HepG2 (cell line): ENCODE results near the gene AIP. TPM values are rescaled to one million over a fixed set of nuclear protein-coding genes. Genes with fewer than 3 reads are reported as not detected.

Experiments
- ARID5B ChIP-seq: IDR thresholded peaks from 2 replicates; pipeline ENCODE4 v1.4.0; 2020; ENCODE audit warnings: mild to moderate bottlenecking, missing genetic modification reagents
- ARNT ChIP-seq: fragments of 450-650 bp; IDR thresholded peaks from 2 replicates; pipeline ENCODE4 v1.6.1; 2017
- CEBPG ChIP-seq: IDR thresholded peaks from 2 replicates; pipeline ENCODE4 v1.6.1; 2016
- MYPOP ChIP-seq: sonication (generic); formaldehyde crosslinking; IDR thresholded peaks from 2 replicates; pipeline ENCODE4 v1.8.1; 2023; ENCODE audit warnings: mild to moderate bottlenecking, moderate library complexity, missing genetic modification reagents
- SAP130 ChIP-seq: IDR thresholded peaks from 2 replicates; pipeline ENCODE4 v1.6.1; 2016; ENCODE audit warnings: low read depth
- ZBTB3 ChIP-seq: sonication (generic); formaldehyde crosslinking; IDR thresholded peaks from 2 replicates; pipeline ENCODE4 v1.4.0; 2020; ENCODE audit warnings: low read depth, mild to moderate bottlenecking, moderate library complexity, missing genetic modification reagents, borderline replicate concordance
- ZFP1 ChIP-seq: IDR thresholded peaks from 2 replicates; pipeline ENCODE4 v1.6.1; 2016
- ZKSCAN1 ChIP-seq: fragments of 150-350 bp; IDR thresholded peaks from 2 replicates; pipeline ENCODE4 v1.6.1; 2014; ENCODE audit warnings: low read length
- ZNF597 ChIP-seq: sonication (generic); formaldehyde crosslinking; IDR thresholded peaks from 2 replicates; pipeline ENCODE4 v1.5.0; 2020; ENCODE audit warnings: missing genetic modification reagents
- ZNF670 ChIP-seq: sonication (generic); formaldehyde crosslinking; IDR thresholded peaks from 2 replicates; pipeline ENCODE4 v1.8.0; 2022; ENCODE audit warnings: mild to moderate bottlenecking, missing genetic modification reagents, borderline replicate concordance
- ZSCAN9 ChIP-seq: IDR thresholded peaks from 2 replicates; pipeline ENCODE4 v1.6.1; 2016; ENCODE audit warnings: borderline replicate concordance
- polyA plus RNA-seq, 8 experiments: library from polyadenylated mRNA; depleted of rRNA in 3 of 8; stranded (reverse) in 7 of 8; unstranded in 1 of 8; fragments of >200 nt; fragmentation: Illumina TruSeq in 4 of 8; extraction: Trizol in 4 of 8; gene quantifications; 2 replicates each; pipeline versions ENCODE4 v1.2.1 to v1.2.3, GENCODE V29; 2011 to 2016; ENCODE audit warnings: low read depth in 4 of 8, missing spikeins in 1 of 8, mixed read lengths in 1 of 8; ENCODE audit not compliant: insufficient read depth in 1 of 8
- total RNA-seq, 5 experiments: library from RNA; depleted of rRNA; stranded (reverse); fragments of >200 nt; fragmentation: Illumina TruSeq; extraction: Trizol; gene quantifications; 2 replicates each; pipeline ENCODE4 v1.2.3, GENCODE V29; 2016; ENCODE audit warnings: low read depth in 1 of 5
- TF ChIP-seq, protein P1 (sequence below): sonication (generic); formaldehyde crosslinking; IDR thresholded peaks from 2 replicates; pipeline ENCODE4 v1.4.0; 2020; ENCODE audit warnings: mild to moderate bottlenecking, missing genetic modification reagents
- TF ChIP-seq, protein P2 (sequence below): sonication (generic); formaldehyde crosslinking; IDR thresholded peaks from 2 replicates; pipeline ENCODE4 v1.4.0; 2020; ENCODE audit warnings: low read depth, mild to moderate bottlenecking, missing genetic modification reagents
- TF ChIP-seq, protein P3 (sequence below): sonication (generic); formaldehyde crosslinking; IDR thresholded peaks from 2 replicates; pipeline ENCODE4 v1.4.0; 2020; ENCODE audit warnings: missing genetic modification reagents, borderline replicate concordance
- TF ChIP-seq, protein P4 (sequence below): sonication (generic); formaldehyde crosslinking; IDR thresholded peaks from 2 replicates; pipeline ENCODE4 v1.5.1; 2020; ENCODE audit warnings: mild to moderate bottlenecking, missing genetic modification reagents, borderline replicate concordance

AIP gene
- total and polyA plus RNA-seq, 2 of the 13 experiments (the other 11 are each of a cell fraction or from before 2014, with no cell fraction given), result 51.8 to 110 TPM

DNA sequence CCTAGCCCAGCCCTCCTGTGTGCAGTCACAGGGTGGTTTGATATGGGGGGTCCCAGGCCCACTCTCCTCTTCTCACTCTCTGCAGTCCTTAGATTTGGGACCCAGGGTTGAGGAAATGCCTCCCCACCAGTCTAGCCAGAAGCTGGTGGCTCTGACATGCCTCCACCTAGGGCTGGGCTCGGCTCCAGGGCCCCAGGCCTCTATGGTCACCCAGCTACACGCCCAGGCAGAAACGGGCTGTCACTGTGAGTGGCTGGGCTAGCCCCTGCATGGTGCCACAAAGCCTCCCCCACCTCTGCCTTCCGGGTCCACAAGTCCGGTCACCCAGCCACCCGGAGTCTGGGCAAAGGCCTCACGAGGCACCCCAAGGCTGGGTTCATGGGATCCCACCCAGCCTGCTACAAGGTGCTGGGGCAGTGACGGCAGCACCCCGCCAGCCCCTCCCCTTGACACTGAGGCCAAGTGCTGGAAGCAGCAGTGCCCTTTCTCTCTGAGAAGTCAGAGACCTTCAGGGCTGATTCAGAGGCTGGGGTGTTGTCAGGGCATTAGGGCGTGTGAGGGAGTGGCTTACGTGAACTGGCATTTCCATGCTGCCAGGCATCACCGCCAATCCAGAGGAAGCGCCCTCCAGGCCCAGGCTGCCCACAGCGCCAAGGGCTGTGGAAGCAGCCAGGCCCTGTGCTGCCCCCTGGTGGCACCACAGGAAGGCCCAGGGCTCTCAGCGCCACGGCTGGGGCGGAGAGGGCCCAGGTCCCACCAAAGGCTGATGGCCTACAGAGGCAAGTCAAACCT, 23.0 kb downstream of the AIP start (continued):
- TF ChIP-seq, protein P1, sequence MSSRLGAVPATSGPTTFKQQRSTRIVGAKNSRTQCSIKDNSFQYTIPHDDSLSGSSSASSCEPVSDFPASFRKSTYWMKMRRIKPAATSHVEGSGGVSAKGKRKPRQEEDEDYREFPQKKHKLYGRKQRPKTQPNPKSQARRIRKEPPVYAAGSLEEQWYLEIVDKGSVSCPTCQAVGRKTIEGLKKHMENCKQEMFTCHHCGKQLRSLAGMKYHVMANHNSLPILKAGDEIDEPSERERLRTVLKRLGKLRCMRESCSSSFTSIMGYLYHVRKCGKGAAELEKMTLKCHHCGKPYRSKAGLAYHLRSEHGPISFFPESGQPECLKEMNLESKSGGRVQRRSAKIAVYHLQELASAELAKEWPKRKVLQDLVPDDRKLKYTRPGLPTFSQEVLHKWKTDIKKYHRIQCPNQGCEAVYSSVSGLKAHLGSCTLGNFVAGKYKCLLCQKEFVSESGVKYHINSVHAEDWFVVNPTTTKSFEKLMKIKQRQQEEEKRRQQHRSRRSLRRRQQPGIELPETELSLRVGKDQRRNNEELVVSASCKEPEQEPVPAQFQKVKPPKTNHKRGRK (CRISPR knock-in tag), result peak; percentile 70; the same call in 1 of the 2 replicates
- no peak for TF ChIP-seq ARNT
- no peak for TF ChIP-seq ZKSCAN1
- TF ChIP-seq, protein P2, sequence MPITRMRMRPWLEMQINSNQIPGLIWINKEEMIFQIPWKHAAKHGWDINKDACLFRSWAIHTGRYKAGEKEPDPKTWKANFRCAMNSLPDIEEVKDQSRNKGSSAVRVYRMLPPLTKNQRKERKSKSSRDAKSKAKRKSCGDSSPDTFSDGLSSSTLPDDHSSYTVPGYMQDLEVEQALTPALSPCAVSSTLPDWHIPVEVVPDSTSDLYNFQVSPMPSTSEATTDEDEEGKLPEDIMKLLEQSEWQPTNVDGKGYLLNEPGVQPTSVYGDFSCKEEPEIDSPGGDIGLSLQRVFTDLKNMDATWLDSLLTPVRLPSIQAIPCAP (CRISPR knock-in tag), result no peak
- no peak for TF ChIP-seq ZBTB3 (CRISPR knock-in tag)
- no peak for TF ChIP-seq ARID5B (CRISPR knock-in tag)
- TF ChIP-seq MYPOP (CRISPR knock-in tag), result no peak
- TF ChIP-seq, protein P3, sequence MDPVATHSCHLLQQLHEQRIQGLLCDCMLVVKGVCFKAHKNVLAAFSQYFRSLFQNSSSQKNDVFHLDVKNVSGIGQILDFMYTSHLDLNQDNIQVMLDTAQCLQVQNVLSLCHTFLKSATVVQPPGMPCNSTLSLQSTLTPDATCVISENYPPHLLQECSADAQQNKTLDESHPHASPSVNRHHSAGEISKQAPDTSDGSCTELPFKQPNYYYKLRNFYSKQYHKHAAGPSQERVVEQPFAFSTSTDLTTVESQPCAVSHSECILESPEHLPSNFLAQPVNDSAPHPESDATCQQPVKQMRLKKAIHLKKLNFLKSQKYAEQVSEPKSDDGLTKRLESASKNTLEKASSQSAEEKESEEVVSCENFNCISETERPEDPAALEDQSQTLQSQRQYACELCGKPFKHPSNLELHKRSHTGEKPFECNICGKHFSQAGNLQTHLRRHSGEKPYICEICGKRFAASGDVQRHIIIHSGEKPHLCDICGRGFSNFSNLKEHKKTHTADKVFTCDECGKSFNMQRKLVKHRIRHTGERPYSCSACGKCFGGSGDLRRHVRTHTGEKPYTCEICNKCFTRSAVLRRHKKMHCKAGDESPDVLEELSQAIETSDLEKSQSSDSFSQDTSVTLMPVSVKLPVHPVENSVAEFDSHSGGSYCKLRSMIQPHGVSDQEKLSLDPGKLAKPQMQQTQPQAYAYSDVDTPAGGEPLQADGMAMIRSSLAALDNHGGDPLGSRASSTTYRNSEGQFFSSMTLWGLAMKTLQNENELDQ (CRISPR knock-in tag), result no peak
- TF ChIP-seq CEBPG, result no peak
- TF ChIP-seq ZFP1, result no peak
- no peak for TF ChIP-seq ZSCAN9 (CRISPR knock-in tag)
- peak; percentile 85 for TF ChIP-seq SAP130 (CRISPR knock-in tag)
- no peak for TF ChIP-seq ZNF597 (CRISPR knock-in tag)
- no peak for TF ChIP-seq ZNF670 (CRISPR knock-in tag)
- TF ChIP-seq, protein P4, sequence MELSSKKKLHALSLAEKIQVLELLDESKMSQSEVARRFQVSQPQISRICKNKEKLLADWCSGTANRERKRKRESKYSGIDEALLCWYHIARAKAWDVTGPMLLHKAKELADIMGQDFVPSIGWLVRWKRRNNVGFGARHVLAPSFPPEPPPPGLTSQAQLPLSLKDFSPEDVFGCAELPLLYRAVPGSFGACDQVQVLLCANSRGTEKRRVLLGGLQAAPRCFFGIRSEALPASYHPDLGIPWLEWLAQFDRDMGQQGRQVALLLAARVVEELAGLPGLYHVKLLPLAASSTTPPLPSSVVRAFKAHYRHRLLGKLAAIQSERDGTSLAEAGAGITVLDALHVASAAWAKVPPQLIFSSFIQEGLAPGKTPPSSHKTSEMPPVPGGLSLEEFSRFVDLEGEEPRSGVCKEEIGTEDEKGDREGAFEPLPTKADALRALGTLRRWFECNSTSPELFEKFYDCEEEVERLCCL (CRISPR knock-in tag), result no peak
